Endothelial cell of umbilical vein (primary cell): ENCODE results near the gene ATP1A3. TPM values are rescaled to one million over a fixed set of nuclear protein-coding genes. Genes with fewer than 3 reads are reported as not detected.

ENCODE experiments used
- BruUV-seq: library from RNA; stranded (reverse); fragments of 400-500 nt; replicated peaks from 2 replicates; lab custom pipeline; 2021; lab: Mats Ljungman, UMichigan
- CTCF ChIA-PET: fragments of 300-600, 350-600 bp; sonication (Branson Sonifier 250); formaldehyde crosslinking; loops from one replicate; lab custom pipeline; 2021; ENCODE audit warnings: antibody characterized with exemption, inconsistent platforms; lab: Charles Lee
- POLR2A ChIA-PET: fragments of 300-600, 350-600 bp; sonication (Branson Sonifier 250); formaldehyde crosslinking; loops from one replicate; lab custom pipeline; 2021; ENCODE audit warnings: antibody characterized with exemption, inconsistent platforms; lab: Charles Lee
- DNase-seq: peaks from one replicate; pipeline ENCODE4 v3.0.0-alpha.2; 2011; ENCODE audit warnings: low read depth, low spot score
- FAIRE-seq: peaks from 2 replicates; lab custom pipeline; 2011; peaks lifted over from hg19 to GRCh38; lab: Jason Lieb, UNC
- H2AFZ ChIP-seq: 2 replicates; pipeline ENCODE4 v1.6.0; 2012; ENCODE audit warnings: low read depth, low read length, control low read depth, inconsistent platforms
- H3K27ac ChIP-seq: 2 replicates; pipeline ENCODE4 v1.5.1; 2011; ENCODE audit warnings: low read depth, mild to moderate bottlenecking, control low read depth, low read length, moderate library complexity; ENCODE audit not compliant: insufficient read depth
- H3K27me3 ChIP-seq, 2 experiments: 2 replicates each; pipeline versions ENCODE4 v1.6.0 to v1.6.1; 2011; ENCODE audit warnings: low read length in 2 of 2, mixed read lengths in 1 of 2; ENCODE audit not compliant: control insufficient read depth in 2 of 2, insufficient read depth in 2 of 2
- H3K36me3 ChIP-seq, 2 experiments: 2 replicates in 1 of 2; 3 replicates in 1 of 2; pipeline ENCODE4 v1.5.1; 2011; ENCODE audit warnings: low read length in 2 of 2, mild to moderate bottlenecking in 1 of 2, moderate library complexity in 1 of 2; ENCODE audit not compliant: control insufficient read depth in 2 of 2, insufficient read depth in 2 of 2; ENCODE audit errors: extremely low read depth in 1 of 2
- H3K4me1 ChIP-seq: 3 replicates; pipeline ENCODE4 v1.5.1; 2011; ENCODE audit warnings: mild to moderate bottlenecking, low read length; ENCODE audit not compliant: control insufficient read depth, insufficient read depth; ENCODE audit errors: extremely low read depth
- H3K4me2 ChIP-seq: 2 replicates; pipeline ENCODE4 v1.6.1; 2011; ENCODE audit warnings: low read length, control low read depth, mixed read lengths; ENCODE audit not compliant: insufficient read depth
- H3K4me3 ChIP-seq, 3 experiments: fragments of 200-600 bp in 1 of 3; sonication (generic), shearing (Covaris generic) in 1 of 3; replicated peaks in 1 of 3; 2 replicates each; pipeline ENCODE4 v1.5.1; 2011 to 2016; ENCODE audit warnings: control low read depth in 3 of 3, low read length in 3 of 3, mild to moderate bottlenecking in 2 of 3, inconsistent platforms in 1 of 3, low read depth in 1 of 3, moderate library complexity in 1 of 3; ENCODE audit not compliant: insufficient read depth in 1 of 3
- H3K79me2 ChIP-seq: 2 replicates; pipeline ENCODE4 v1.6.0; 2012; ENCODE audit warnings: low read length, inconsistent platforms; ENCODE audit not compliant: control insufficient read depth, insufficient read depth
- H3K9ac ChIP-seq: replicated peaks from 2 replicates; pipeline ENCODE3; 2011; ENCODE audit warnings: low read length, control low read depth; ENCODE audit not compliant: insufficient read depth; ENCODE audit errors: extremely low read depth
- H3K9me1 ChIP-seq: replicated peaks from 3 replicates; pipeline ENCODE4 v1.6.0; 2011; ENCODE audit warnings: mild to moderate bottlenecking, low read length; ENCODE audit not compliant: control insufficient read depth, insufficient read depth; ENCODE audit errors: extremely low read depth
- H3K9me3 ChIP-seq: replicated peaks from 2 replicates; pipeline ENCODE4 v1.5.1; 2012; ENCODE audit warnings: low read length, inconsistent platforms; ENCODE audit not compliant: control insufficient read depth, insufficient read depth
- H4K20me1 ChIP-seq: replicated peaks from 2 replicates; pipeline ENCODE3; 2011; ENCODE audit warnings: mild to moderate bottlenecking, low read length; ENCODE audit not compliant: control insufficient read depth, insufficient read depth; ENCODE audit errors: extremely low read depth
- CTCF ChIP-seq, 2 donors: IDR thresholded peaks; 1 replicate in 1 of 2; 2 replicates in 1 of 2; pipeline ENCODE4 v1.5.1; 2011; ENCODE audit warnings: low read length in 2 of 2, mild to moderate bottlenecking in 2 of 2, moderate library complexity in 2 of 2, control low read depth in 1 of 2, inconsistent platforms in 1 of 2, low read depth in 1 of 2; ENCODE audit not compliant: insufficient read depth in 1 of 2; ENCODE audit errors: extremely low read depth in 1 of 2
- EZH2 ChIP-seq: IDR thresholded peaks from 2 replicates; pipeline ENCODE4 v1.6.1; 2012; ENCODE audit warnings: borderline replicate concordance, low read depth, mild to moderate bottlenecking, moderate library complexity, low read length, inconsistent platforms; ENCODE audit not compliant: severe bottlenecking
- FOS ChIP-seq: IDR thresholded peaks from 2 replicates; pipeline ENCODE4 v1.6.1; 2011; ENCODE audit warnings: mild to moderate bottlenecking, low read length, moderate library complexity, borderline replicate concordance; ENCODE audit not compliant: insufficient read depth
- GATA2 ChIP-seq: IDR thresholded peaks from 2 replicates; pipeline ENCODE4 v1.7.0; 2011; ENCODE audit warnings: low read depth, mild to moderate bottlenecking, moderate library complexity, mixed read lengths, low read length; ENCODE audit not compliant: insufficient read length, insufficient read depth
- MYC ChIP-seq: IDR thresholded peaks from one replicate; pipeline ENCODE4 v1.6.1; 2011; ENCODE audit warnings: mild to moderate bottlenecking, low read depth, low read length
- POLR2A ChIP-seq: IDR thresholded peaks from 2 replicates; pipeline ENCODE4 v1.6.1; 2012; ENCODE audit warnings: low read depth, mild to moderate bottlenecking, control low read depth, low read length
- POLR2AphosphoS5 ChIP-seq: IDR thresholded peaks from 2 replicates; pipeline ENCODE4 v1.6.1; 2012; ENCODE audit warnings: low read depth, mild to moderate bottlenecking, control low read depth, low read length, moderate library complexity; ENCODE audit not compliant: insufficient read depth
- dilution Hi-C: fragments of 300-500 bp; cut with MboI; formaldehyde crosslinking; loops from one replicate; pipeline ENCODE4 v1.15.0; 2019; ENCODE audit warnings: low sequenced_read_pairs; ENCODE audit not compliant: extremely low pct_ligation_motif_present
- intact Hi-C: fragments of 100-400 bp; cut with micrococcal nuclease; formaldehyde crosslinking; loops from one replicate; pipeline ENCODE4 v1.10.0; 2022
- polyA plus RNA-seq, 4 experiments: library from polyadenylated mRNA; depleted of rRNA in 3 of 4; stranded (reverse) in 3 of 4; unstranded in 1 of 4; fragments of >200 nt; gene quantifications; 2 replicates each; pipeline versions ENCODE4 v1.2.1 to v1.2.3, GENCODE V29; 2011 to 2012; ENCODE audit warnings: missing spikeins in 1 of 4
- total RNA-seq: library from RNA; stranded (reverse); gene quantifications from 2 replicates; pipeline ENCODE4 v1.2.3, GENCODE V29; 2021
- TF ChIP-seq, protein P1 (sequence below): IDR thresholded peaks from 2 replicates; pipeline ENCODE4 v1.6.1; 2011; ENCODE audit not compliant: insufficient read depth, insufficient read length

Gene ATP1A3
- total and polyA plus RNA-seq, 2 donors (not counting 3 experiments of a cell fraction or from before 2014, with no cell fraction given) = 0.40 TPM; not detected in 1

DNA sequence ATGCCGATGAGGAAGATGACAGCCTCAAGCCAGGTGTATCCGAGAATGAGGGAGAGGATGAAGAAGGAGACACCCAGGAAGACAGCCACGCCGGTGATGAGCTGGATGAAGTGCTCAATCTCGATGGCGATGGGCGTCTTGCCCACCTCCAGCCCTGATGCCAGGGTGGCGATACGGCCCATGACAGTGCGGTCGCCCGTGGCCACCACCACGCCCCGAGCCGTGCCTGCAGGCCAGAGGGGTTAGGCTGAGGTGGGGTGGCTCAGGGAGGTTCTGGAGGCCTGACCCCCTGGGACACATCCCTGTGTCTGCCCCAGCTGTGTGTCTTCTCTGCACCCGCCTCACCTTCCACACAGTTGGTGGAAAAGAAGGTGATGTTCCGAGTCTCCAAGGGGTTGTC, 9.1 kb downstream of the ATP1A3 start:
- H3K4me2 ChIP-seq = no peak overlapping the region
- no peaks in the 10 kb centered on the region for H3K9me3 ChIP-seq
- CTCF ChIA-PET = interaction anchor here (0.6 kb wide), 1 partner anchor 50 kb away, joined by 5 read pairs; no protein-coding TSS in a partner anchor
- H3K9ac ChIP-seq = no peak overlapping the region
- POLR2A ChIA-PET = no interaction called here
- BruUV-seq = no TSS peak
- DNase-seq (no peak), FAIRE-seq (no peak)
- no peaks in the 10 kb centered on the region for H3K27me3 ChIP-seq
- no peaks in the 10 kb centered on the region for H4K20me1 ChIP-seq
- no peaks in the 10 kb centered on the region for H3K36me3 ChIP-seq
- dilution Hi-C loops = no loop called here
- no peaks in the 10 kb centered on the region for H3K4me1 ChIP-seq
- intact Hi-C loops = no loop called here
- no peak overlapping the region for H3K4me3 ChIP-seq
- no peaks in the 10 kb centered on the region for H3K9me1 ChIP-seq
- H2AFZ ChIP-seq = no peak overlapping the region
- no peaks in the 10 kb centered on the region for H3K79me2 ChIP-seq
- H3K27ac ChIP-seq = no peak overlapping the region
- TF ChIP-seq MYC (no peak), CTCF (IDR thresholded peaks at IDR 0.05; ENCODE audit: extremely low read depth in 1 of 2, insufficient read depth in 1 of 2, low read depth in 1 of 2, low read length in 2 of 2) (no peak), FOS (no peak), GATA2 (no peak), POLR2A (no peak), EZH2 (no peak), POLR2AphosphoS5 (no peak)
- TF ChIP-seq, protein P1, sequence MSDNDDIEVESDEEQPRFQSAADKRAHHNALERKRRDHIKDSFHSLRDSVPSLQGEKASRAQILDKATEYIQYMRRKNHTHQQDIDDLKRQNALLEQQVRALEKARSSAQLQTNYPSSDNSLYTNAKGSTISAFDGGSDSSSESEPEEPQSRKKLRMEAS = no peak
